Adrenal gland (tissue), 12 donors: ENCODE results near the gene CDON. TPM values are rescaled to one million over a fixed set of nuclear protein-coding genes. Genes with fewer than 3 reads are reported as not detected.
A peak's percentile ranks its signal among the peaks of the same experiment; 100 is the strongest.
"Not testable (repeated sequence)": the region's sequence is repeated elsewhere in the genome, so short reads cannot be mapped to it uniquely, and the experiment has no call there.

Experiments
- DNase-seq, 7 donors: peaks; one replicate each; pipeline ENCODE4 v3.0.0-alpha.2; 2019 to 2020
- H3K27ac ChIP-seq, 5 donors: fragments of 200-600 bp; sonication (generic) in 4 of 5; 1 replicate in 3 of 5; 2 replicates in 2 of 5; pipeline versions ENCODE4 v1.5.1 to v1.8.0; 2016 to 2020; ENCODE audit warnings: mild to moderate bottlenecking in 1 of 5
- H3K27me3 ChIP-seq: fragments of 200-600 bp; 2 replicates; pipeline ENCODE4 v1.8.0; 2021
- H3K36me3 ChIP-seq, 2 donors: fragments of 200-600 bp; replicated peaks in 1 of 2; 1 replicate in 1 of 2; 2 replicates in 1 of 2; pipeline versions ENCODE4 v1.5.1 to v1.8.0; 2018 to 2022
- H3K4me1 ChIP-seq, 2 donors: fragments of 200-600 bp; replicated peaks in 1 of 2; 1 replicate in 1 of 2; 2 replicates in 1 of 2; pipeline versions ENCODE4 v1.5.1 to v1.8.0; 2018 to 2021
- H3K4me3 ChIP-seq, 4 donors: fragments of 200-600 bp; sonication (generic) in 3 of 4; one replicate each; pipeline ENCODE4 v1.5.1; 2016 to 2018
- H3K9me3 ChIP-seq, 3 donors: fragments of 200-600 bp; sonication (generic) in 1 of 3; replicated peaks in 1 of 3; 1 replicate in 2 of 3; 2 replicates in 1 of 3; pipeline versions ENCODE4 v1.5.1 to v1.8.0; 2016 to 2021
- POLR2A ChIP-seq, 2 donors: fragments of 450-650 bp; IDR thresholded peaks; one replicate each; pipeline ENCODE4 v1.6.1; 2017; ENCODE audit warnings: antibody characterized with exemption in 2 of 2, mild to moderate bottlenecking in 2 of 2, moderate library complexity in 1 of 2
- WGBS, 4 donors: extraction: QIAGEN DNeasy Blood & Tissue Kit in 2 of 4; methylation state at CpG; one replicate each; pipeline versions ENCODE4 v1.1.5 to v1.1.7; 2013 to 2017; 5-methylcytosine and 5-hydroxymethylcytosine counted together
- intact Hi-C, 2 donors: fragments of 100-400 bp; cut with DNase I; formaldehyde crosslinking; loops; one replicate each; pipeline versions ENCODE4 v1.14.1 to v1.15.0; 2022 to 2023
- polyA plus RNA-seq, 3 donors: library from polyadenylated mRNA; stranded (reverse); fragments of 200-250 nt in 2 of 3; fragments of 350-450 nt in 1 of 3; fragmentation: Illumina TruSeq in 1 of 3; extraction: RNeasy Lipid Tissue Mini Kit (QIAGEN cat#74804) in 1 of 3; gene quantifications; one replicate each; pipeline ENCODE4 v1.2.3, GENCODE V29; 2013 to 2014
- total RNA-seq, 9 donors: library from RNA; depleted of rRNA in 4 of 9; stranded (reverse); fragments of >200 nt in 4 of 9; fragments of 120-200 nt in 1 of 9; fragmentation: NEBNext Ultra II Directional in 1 of 9; extraction: Animal tissue kit (Norgen Biotek cat#: 25700) in 1 of 9; gene quantifications; one replicate each; pipeline versions ENCODE4 v1.1.0 to v1.2.4, GENCODE V29; 2013 to 2023
- TF ChIP-seq, protein P1 (sequence below), 6 experiments: fragments of 450-650 bp in 4 of 6; fragments of 200-600 bp in 2 of 6; sonication (generic) in 1 of 6; IDR thresholded peaks; 1 replicate in 5 of 6; 2 replicates in 1 of 6; pipeline versions ENCODE4 v1.5.1 to v1.8.0; 2016 to 2021; ENCODE audit warnings: antibody characterized with exemption in 6 of 6, mild to moderate bottlenecking in 2 of 6, moderate library complexity in 1 of 6
- donor health status: healthy with polysubstance abuse.
- donor health status: Bipolar disorder and iron deficiency.
- donor health status: DM: yes; HTN: yes; CAD: no.
- donor health status: DM: no; HTN: no; CAD: no.
- donor health status: DM: no; HTN: no; CAD: no.
- donor health status: DM: yes; HTN: yes; CAD: no.

The CDON gene
- total and polyA plus RNA-seq, 12 donors, result 0.90 to 12.1 (median 3.9) TPM

DNA sequence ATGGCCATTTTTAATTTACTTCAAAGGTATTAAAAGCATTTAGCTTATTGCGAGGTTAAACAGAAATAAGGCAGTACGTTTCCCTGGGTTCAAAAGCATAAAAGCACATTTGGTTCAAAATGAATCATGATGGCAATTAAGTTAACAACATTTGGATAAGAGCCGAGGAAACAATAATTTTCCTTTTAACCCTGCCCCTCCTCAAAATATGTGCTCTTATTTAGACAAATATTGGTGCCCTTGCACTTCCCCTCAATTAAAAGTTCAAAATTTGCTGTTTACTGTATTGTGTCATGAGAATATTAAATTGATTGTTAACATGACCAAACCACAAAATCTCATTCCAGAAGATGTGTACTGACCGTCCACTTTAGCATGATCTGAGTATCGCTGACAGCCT is 68.2 kb downstream of the CDON start:
- Histone ChIP-seq H3K4me3 (no peak overlapping the region), H3K36me3 (no peaks in the 10 kb centered on the region), H3K27me3 (no peaks in the 10 kb centered on the region), H3K27ac (no peak overlapping the region), H3K9me3 (no peaks in the 10 kb centered on the region), H3K4me1 (no peaks in the 10 kb centered on the region)
- WGBS, 4 donors, result 71 to 76% (median 74%) methylated on average over 5 of the region's 5 CpGs
- intact Hi-C loops, result no loop called here
- no peak for DNase-seq
- TF ChIP-seq POLR2A (IDR thresholded peaks at IDR 0.05), result no peak
- TF ChIP-seq, protein P1, sequence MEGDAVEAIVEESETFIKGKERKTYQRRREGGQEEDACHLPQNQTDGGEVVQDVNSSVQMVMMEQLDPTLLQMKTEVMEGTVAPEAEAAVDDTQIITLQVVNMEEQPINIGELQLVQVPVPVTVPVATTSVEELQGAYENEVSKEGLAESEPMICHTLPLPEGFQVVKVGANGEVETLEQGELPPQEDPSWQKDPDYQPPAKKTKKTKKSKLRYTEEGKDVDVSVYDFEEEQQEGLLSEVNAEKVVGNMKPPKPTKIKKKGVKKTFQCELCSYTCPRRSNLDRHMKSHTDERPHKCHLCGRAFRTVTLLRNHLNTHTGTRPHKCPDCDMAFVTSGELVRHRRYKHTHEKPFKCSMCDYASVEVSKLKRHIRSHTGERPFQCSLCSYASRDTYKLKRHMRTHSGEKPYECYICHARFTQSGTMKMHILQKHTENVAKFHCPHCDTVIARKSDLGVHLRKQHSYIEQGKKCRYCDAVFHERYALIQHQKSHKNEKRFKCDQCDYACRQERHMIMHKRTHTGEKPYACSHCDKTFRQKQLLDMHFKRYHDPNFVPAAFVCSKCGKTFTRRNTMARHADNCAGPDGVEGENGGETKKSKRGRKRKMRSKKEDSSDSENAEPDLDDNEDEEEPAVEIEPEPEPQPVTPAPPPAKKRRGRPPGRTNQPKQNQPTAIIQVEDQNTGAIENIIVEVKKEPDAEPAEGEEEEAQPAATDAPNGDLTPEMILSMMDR (IDR thresholded peaks at IDR 0.05), result no peak

DNA sequence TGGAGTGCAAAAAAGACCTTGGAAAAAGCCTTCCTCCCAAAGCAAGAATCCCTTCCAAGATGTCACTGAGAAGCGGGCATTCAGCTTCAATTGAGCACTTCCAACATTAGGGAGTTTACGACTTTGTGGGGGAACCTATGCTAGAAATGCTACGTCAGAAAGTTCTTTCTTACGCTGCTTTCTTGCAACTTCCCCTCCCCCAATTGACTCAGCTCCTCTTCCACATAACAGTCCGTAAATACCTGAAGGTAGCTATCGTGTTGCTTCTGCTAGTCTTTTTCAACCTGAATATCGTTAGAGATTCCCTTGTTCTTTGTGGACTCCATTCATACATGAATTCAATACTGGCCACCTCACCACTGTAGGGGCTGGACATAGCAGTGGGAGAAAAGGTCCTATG is 69.8 kb downstream of the CDON start:
- WGBS, 4 donors, result 80 to 89% (median 86%) methylated on average over 7 of the region's 7 CpGs
- Histone ChIP-seq H3K27me3 (no peaks in the 10 kb centered on the region), H3K27ac (no peak overlapping the region), H3K9me3 (no peaks in the 10 kb centered on the region), H3K4me3 (no peak overlapping the region), H3K4me1 (no peaks in the 10 kb centered on the region), H3K36me3 (no peaks in the 10 kb centered on the region)
- no peak for DNase-seq
- intact Hi-C loops, result no loop called here
- TF ChIP-seq, protein P1 (IDR thresholded peaks at IDR 0.05), result no peak
- no peak for TF ChIP-seq POLR2A (IDR thresholded peaks at IDR 0.05)

DNA sequence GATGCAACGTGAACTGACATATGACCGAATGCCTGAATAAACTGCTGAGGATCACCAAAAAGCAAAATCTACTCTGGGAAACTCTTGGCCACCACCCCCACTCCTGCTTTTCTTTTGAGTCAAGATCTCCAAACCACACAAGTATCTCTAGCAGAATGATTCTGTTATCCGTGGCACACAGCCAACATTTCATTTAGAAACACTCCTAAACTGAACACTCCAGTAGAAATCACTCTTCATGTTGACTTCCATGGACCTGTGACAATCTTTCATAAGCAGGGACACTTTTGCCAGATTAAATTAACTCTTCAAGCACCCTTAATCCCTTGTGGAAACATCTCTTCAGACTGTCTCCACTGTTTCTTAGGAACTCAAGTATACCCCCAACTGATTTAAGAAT is 72.4 kb downstream of the CDON start:
- H3K4me3 ChIP-seq, result no peak overlapping the region
- H3K27ac ChIP-seq, result no peak overlapping the region
- TF ChIP-seq POLR2A (IDR thresholded peaks at IDR 0.05), result no peak
- TF ChIP-seq, protein P1 (IDR thresholded peaks at IDR 0.05), result no peak
- intact Hi-C loops, result no loop called here
- peak in 4 of 7 donors; percentile 20 to 25 (median 22) for DNase-seq
- WGBS, 4 donors, result 54 to 64% (median 61%) methylated on average over 3 of the region's 3 CpGs
- H3K9me3 ChIP-seq, result no peaks in the 10 kb centered on the region
- H3K36me3 ChIP-seq, result no peaks in the 10 kb centered on the region
- no peaks in the 10 kb centered on the region for H3K27me3 ChIP-seq
- no peaks in the 10 kb centered on the region for H3K4me1 ChIP-seq

DNA sequence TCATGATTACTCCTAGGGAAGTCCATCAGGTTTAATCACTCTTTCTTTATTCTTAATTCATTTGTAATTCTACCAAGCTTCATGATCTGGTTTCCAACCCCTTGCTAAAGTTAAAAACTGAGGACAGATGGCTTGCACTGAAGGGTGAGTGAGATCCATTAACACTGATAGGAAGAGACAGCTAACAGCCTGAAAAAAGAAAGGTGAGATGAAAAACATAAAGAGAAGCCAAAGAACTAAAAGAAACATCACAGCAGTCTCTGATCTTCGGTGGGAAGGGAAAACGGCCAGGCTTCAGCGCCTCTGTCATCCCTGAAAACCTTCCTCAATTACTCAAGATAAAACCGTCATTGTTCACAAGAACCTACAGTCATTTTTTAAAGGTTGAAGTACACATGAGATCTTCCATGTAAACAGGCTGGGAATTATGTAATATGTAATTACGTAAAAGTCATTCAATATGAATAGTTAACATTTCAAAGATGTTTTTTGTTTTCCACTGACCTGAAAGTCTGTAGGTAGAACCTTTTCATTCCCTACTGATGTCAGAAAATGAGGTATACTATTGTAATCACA is 75.5 kb downstream of the CDON start:
- Histone ChIP-seq H3K27ac (no peak overlapping the region), H3K9me3 (no peaks in the 10 kb centered on the region), H3K4me1 (no peaks in the 10 kb centered on the region), H3K27me3 (no peaks in the 10 kb centered on the region), H3K4me3 (no peak overlapping the region), H3K36me3 (no peaks in the 10 kb centered on the region)
- intact Hi-C loops, result no loop called here
- DNase-seq, result no peak
- TF ChIP-seq POLR2A (IDR thresholded peaks at IDR 0.05), result no peak
- TF ChIP-seq, protein P1 (IDR thresholded peaks at IDR 0.05), result no peak
- WGBS, 4 donors, result 59 to 64% (median 60%) methylated on average over 5 of the region's 5 CpGs

DNA sequence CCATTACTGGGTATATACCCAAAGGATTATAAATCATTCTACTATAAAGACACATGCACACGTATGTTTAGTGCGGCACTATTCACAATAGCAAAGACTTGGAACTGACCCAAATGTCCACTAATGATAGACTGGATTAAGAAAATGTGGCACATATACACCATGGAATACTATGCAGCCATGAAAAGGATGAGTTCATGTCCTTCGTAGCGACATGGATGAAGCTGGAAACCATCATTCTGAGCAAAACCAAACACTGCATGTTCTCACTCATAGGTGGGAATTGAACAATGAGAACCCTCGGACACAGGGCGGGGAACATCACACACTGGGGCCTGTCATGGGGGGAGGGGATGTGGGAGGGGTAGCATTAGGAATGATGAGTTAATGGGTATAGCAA is 76.7 kb downstream of the CDON start:
- DNase-seq, H3K27me3 ChIP-seq, H3K4me1 ChIP-seq, H3K27ac ChIP-seq, intact Hi-C loops, H3K36me3 ChIP-seq, H3K4me3 ChIP-seq, H3K9me3 ChIP-seq: not testable (repeated sequence)
- 92 to 95% (median 95%) methylated on average over 6 of the region's 6 CpGs for WGBS, 4 donors
